IPS-NIHi7 (cell line): ENCODE measurements around the gene KNTC1.
"Not testable (repeated sequence)": the region's sequence is repeated elsewhere in the genome, so short reads cannot be mapped to it uniquely, and the experiment has no call there.

Experiments used
- DNase-seq: peaks from one replicate; pipeline ENCODE4 v3.0.0; 2012; ENCODE audit warnings: mixed read lengths; ENCODE audit errors: extremely low spot score

Gene KNTC1

DNA sequence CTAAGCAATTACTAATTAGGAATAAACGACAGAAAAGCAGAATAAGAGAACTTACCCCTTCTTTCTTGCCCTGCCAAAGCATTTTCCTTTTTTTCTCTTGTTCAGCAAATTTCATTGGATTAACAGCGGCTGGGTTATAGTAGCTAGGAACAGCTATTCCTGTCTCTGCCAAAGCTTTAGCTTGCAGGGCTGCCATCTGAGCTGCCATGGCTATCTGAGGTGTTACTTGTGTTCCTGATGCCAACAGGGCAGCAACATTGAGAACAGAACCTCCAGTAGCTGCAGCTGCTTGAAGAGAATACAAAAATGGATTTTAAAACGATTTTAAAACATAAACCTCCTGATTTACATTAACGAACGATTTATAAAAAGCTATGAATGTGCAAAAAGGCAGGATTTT, 18.9 kb upstream of the KNTC1 start:
- no peak for DNase-seq

DNA sequence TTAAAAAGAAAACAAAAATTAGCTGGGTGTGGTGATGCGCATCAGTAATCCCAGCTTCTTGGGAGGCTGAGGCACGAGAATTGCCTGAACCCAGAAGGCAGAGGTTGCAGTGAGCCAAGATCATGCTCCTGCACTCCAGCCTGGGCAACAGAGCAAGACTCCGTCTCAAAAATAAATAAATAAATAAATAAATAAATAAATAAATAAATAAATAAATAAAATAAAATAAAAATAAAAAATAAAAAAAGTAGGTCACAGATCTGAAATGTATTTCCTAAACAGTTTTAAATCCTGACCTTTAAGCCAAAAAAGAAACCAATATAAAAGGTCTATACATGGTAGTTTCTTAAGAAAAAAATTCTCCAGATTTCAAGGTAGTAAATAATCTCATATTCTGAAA, 14.0 kb upstream of the KNTC1 start:
- not testable (repeated sequence) for DNase-seq

DNA sequence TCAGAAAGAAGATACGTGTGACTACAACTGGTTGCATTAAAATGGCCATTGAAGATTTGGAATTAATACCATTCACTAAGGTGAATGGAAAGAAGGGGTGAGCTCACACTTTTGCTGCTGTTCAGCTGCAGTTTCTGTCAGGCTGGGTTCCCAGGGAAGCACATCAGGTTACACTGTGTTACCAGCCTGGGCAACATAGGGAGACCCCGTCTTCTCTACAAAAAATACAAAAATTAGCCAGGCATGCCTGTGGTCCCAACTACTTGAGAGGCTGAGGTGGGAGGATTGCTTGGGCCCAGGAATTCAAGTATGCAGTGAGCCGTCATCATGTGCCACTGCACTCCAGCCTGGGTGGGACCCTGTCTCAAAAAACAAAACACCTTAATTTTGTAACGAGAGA, 13.4 kb upstream of the KNTC1 start:
- no peak for DNase-seq

DNA sequence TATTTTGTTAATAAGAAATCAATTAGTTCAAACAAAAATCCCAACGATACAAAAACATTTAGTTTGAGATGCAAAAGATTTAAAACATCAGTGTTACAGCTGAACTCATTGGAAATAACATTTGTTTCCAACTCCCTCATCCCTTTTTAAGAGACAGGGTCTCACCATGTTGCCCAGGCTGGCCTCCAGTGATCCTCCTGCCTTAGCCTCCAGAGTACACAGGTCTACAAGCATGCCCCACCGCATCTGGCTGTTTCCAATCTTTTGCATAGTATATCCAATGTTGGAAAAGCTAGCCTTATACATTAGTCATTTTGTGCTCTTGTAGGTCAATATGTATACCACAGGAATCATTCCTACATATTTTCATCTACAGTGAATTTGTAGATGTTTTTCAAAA, 11.8 kb upstream of the KNTC1 start:
- DNase-seq: no peak

DNA sequence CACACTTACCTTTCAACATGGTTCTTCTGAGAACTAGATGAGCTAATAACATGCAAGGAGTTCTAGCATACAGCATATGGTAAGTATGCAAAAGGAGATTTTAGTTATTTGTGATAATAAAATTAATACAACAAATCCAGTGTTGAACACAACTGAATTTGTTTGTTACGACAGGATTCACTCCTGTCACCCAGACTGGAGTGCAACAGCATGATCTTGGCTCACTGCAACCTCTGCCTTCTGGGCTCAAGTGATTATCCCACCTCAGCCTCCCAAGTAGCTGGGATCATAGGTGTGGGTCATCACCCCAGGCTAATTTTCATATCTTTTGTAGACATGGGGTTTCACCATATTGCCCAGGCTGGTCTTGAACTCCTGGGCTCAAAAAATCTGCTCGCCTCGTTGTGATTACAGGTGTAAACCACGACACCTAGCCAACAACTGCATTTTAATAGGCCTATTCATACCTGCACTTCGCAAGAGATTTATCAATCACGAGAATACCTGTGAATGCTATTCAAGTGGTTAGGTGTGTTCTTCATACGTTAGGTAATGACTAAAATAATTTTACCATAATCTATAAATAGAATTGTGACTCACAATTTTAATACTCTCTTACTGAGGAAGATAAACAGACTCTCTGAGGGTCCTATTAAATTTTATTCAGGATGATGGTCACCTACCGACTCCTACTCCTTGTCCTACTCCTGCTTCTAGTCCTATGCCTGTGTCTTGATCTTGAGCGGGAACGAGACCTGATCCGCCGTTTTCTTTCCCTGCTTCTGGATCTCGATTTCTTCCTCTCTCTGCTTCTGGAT, 10.3 kb upstream of the KNTC1 start:
- DNase-seq: no peak

DNA sequence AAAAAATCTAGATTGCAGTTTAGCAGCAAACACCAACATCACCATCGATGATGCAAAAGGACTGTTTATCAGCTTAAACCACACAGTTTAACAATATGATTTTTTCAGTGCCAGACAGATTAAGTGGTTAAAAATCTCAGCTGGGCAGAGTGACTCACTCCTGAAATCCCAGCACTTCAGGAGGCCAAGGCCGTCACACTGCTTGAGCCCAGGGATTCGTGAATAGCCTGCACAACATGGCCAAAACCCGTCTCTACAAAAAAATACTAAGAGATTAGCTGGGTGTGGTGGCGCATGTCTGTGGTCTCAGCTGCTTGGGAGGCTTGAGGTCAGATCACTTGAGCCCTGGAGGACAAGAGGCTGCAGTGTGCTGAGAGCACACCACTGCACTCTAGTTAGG, 9.2 kb upstream of the KNTC1 start:
- DNase-seq: no peak

DNA sequence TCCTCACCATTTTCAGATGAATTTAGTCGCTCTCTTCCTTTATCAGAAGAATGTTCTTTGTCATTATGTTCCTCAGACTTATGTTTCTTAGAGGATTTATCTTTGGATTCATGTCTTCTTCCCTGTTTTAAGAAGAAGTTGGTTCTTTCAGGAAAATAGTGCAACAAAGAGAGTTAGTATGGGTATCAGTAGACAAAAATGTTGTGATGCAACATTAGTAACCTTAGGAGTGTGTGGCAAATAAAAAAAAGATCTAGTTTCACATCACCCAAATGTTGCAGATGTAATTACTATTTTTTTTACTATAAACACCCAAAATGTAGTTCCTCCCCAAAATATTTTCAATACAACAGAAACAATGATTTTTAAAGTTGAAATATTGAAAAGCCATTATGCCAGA, 8.1 kb upstream of the KNTC1 start:
- no peak for DNase-seq

DNA sequence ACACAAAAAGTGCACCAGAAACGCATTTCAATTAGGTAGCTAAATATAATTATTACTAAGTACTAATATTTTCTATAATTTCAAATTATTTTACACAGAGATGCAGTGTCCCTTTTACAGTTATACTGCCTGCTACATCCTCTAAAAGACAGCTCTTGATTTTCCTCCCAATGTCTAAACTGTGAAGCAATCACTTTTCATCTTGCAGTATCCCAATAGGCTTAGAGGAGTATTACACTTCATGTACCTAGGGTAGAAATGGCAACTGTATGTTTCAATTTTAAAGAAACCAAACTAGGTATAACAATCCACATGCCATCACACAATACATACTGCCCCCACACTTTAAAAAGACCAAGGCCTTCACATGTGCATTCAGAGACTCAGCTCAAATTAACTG, 7.6 kb upstream of the KNTC1 start:
- DNase-seq: no peak

DNA sequence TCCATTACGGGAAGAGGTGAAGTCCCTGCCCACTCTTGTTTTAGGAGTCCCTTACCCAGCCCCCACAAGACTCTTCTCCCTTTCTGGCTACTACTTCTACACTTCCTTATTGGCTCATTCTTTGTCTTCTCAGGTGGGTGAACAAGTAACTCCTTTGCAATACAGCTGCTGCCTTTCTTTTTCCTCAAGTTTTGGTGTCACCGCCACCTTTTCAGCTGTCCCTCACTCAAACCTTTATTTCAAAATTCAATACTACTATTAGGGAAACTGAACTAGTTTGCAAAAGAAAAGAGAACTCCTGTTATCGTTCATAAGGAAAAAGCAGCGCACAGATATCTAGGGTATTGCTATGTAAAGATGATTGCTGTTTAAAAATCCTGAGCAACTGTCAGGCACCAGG, 6.4 kb upstream of the KNTC1 start:
- no peak for DNase-seq

DNA sequence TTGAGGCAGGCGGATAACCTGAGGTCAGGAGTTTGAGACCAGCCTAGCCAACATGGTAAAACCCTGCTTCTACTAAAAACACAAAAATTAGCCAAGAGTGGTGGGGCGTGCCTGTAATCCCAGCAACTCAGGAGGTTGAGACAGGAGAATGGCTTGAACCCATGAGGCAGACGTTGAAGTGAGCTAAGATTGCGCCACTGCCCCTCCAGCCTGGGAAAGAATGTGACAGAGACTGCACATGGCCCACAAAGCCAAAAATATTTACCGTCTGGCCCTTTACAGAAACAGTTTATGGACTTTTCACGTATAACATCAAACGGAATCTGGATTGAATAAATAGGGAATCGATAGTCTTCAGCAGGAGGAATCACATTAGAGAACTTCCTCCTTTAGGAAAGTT, 3.8 kb upstream of the KNTC1 start:
- DNase-seq: no peak

DNA sequence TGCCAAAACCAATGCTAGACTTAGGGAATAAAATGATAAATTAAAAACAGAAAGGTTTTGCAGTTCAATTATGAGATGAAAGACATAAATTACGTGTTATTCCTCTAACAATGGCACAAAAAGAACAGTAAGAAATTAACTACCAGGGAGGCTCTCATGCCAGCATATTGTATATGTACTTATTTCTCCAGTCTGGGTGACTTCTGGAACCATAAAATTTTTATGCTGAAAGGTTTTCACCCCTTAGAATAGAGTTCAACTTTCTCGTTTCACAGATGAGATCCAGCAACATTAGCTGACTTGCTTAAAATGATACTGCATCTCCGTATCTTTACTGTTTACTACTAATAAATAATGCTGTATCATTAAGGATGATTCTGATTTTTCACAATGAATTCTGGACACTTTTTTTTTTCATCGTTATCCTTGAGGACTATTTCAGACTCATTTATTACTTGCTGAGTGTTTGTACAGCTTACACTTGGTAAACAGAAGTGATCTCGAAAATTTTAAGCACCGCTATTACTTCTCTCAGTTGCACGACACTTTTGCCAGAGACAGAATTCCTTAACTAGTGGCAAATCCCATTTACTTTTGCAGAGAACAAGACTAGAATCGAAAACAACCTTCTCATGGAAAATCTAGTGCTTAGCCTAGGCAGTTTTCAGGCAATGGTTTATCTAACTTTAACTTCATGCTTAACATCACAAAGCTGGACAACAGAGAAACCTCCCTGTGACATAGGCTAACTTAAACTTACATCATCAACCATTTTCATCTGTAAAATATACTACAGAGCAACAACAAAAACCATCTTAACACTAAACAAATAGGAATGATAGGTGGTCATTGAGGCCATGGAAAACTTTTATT, 3.0 kb upstream of the KNTC1 start:
- DNase-seq: no peak

DNA sequence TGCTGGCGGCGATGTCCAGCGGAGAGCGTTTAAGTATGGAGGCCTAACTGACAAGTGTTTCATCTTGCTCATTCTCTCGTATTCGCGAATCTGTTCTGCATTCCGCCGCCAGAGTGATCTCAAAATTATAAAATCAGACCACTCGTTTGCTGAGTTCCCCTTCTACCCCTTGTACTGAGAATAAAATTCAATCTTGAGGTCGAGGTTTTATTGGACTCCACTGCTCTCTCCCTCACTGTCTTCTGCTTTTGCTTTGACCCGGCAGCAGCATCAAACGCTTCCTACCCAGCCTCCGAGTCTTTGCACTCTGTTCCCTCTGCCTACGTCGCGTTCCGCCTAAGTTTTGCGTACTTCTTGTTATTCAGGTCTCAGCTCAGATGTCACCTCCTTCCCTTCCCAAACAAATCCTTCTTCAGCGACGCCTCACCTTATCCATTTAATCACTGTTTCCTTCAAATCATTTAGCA, 462 bp downstream of the KNTC1 start:
- DNase-seq: peak; percentile 38

DNA sequence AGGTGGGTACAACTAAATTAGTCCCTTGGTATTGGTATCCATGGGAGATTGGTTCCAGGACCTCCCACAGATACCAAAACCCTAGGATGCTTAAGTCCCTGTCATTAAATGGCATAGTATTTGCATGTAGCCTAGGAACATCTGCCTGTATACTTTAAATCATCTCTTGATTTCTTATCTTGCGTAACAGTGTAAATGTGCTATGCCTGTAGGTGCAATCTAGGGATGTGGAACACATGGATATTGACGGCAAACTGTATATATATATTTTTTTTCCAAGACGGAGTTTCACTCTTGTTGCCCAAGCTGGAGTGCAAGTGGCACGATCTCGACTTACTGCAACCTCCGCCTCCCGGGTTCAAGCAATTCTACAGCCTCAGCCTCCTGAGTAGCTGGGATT, 1.5 kb downstream of the KNTC1 start:
- no peak for DNase-seq

DNA sequence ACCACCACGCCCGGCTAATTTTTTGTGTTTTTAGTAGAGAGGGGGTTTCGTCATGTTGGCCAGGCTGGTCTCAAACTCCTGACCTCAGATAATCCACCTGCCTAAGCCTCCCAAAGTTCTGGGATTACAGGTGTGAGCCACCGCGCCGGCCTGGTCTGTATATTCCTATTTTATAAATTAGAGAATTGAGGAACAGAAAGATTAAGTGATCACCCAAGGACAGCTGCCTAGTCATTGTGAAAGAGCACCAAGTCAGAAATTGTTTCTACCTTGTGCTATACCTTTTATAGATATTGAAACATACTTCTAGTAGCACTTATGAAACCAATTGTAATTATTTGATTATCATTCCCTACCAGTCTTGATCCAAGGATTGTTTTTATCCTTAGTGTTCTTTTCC, 1.9 kb downstream of the KNTC1 start:
- no peak for DNase-seq

DNA sequence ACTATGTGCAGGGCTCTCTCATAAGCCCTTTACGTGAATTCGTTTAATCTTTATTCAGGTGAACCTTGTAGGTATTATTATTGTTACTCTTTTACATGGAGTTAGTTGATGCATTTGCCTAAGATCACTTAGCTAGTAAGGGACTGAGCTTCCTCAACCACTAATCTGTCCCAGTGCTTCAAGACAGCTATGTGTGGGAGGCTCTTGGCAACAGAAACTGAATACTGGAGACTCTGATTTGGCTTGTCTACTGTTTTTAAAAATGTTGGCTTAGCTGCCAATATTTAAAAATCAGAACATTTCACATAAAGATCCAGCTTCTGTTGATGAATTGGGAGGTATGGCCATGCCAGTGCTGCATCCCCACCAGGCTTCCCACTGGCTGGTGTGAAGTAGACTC, 6.8 kb downstream of the KNTC1 start:
- no peak for DNase-seq

DNA sequence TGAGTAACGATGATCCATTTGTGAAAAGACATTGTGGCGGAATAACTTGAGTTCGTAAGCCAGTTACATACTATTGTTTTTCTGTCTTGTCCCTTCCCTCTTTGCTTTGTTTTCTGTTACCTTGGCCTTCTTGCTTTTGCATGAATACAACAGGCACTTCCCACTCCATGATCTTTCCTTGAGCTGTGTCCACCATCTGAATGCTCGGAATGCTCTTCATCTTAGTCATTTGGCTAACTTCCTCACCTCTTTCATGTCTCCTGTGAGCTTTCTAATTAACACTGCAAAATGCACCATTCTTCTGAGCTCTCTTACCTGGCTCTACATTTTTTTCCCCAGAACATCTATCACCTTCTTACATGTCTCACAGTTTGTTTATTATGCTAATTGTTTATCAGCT, 10.0 kb downstream of the KNTC1 start:
- DNase-seq: no peak

DNA sequence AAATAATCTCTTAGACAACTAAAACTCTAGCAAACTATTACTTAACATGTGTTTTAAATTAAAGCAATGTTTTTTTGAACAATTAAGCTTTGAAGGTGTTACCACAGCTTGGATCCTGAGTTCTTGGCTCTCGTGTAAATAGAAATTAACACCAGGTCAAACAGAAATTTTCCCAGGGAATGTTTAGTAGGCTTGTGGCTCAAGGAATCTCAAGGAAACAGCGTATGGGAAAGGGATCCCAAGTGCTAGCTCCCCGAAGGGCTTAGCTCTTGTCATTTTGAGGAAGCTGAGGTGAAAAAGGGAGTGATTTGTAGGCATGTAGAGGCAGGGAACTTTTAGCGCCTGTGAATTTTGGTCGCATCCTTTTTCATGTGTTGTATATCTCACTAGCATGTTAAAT, 11.4 kb downstream of the KNTC1 start:
- DNase-seq: no peak

DNA sequence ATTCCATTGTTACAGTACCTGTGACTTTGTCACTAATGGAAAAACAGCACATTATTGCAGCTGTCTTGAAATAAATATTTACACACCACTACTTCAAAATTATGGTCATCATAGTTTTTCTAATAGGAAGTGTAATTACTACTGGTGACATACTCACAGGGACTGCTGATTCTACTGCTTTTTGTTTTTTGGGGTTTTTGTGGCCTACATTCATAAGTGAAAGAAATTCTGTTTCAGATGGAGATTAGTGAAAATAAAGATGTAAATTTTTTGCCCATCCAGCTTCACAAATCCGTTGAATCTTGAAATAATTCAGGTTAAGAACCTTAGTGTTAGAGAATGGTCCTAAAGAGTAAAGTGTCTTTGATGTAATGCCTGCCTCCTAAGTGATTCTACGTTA, 17.5 kb downstream of the KNTC1 start:
- DNase-seq: no peak

DNA sequence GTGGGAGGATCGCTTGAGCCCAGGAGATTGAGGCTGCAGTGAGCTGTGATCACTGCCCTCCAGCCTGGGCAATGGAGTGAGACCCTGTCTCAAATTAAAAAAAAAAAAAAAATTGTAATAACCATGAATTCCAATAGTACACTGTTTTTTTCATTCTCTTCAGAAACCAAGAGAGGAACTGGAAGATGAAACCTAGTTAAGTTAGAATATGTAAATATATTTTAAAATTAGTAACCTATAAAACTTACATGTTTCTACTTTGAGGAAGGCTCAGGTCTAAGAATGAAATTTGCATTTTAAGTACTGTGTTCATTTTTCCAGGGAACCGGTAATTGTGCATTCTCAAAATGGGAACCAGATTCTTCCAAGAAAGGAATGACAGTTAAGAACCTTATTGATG, 18.8 kb downstream of the KNTC1 start:
- DNase-seq: no peak

DNA sequence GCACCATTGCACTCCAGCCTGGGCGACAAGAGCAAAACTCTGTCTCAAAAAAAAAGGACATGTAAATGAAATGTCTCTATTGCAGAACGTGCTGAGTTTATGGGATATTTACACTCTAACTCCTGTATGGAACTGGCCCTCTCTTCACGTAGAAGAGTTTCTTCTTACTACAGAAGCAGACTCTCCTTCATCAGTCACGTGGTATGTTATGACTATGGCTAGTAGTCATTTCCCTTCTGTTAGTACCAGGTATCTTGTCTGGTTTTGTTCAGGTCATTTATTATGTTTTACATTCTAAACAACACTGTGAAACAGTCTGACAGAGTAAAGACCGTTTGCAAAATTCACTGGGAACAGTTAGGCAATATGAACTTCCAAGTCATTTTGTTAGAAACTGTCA, 20.3 kb downstream of the KNTC1 start:
- no peak for DNase-seq

DNA sequence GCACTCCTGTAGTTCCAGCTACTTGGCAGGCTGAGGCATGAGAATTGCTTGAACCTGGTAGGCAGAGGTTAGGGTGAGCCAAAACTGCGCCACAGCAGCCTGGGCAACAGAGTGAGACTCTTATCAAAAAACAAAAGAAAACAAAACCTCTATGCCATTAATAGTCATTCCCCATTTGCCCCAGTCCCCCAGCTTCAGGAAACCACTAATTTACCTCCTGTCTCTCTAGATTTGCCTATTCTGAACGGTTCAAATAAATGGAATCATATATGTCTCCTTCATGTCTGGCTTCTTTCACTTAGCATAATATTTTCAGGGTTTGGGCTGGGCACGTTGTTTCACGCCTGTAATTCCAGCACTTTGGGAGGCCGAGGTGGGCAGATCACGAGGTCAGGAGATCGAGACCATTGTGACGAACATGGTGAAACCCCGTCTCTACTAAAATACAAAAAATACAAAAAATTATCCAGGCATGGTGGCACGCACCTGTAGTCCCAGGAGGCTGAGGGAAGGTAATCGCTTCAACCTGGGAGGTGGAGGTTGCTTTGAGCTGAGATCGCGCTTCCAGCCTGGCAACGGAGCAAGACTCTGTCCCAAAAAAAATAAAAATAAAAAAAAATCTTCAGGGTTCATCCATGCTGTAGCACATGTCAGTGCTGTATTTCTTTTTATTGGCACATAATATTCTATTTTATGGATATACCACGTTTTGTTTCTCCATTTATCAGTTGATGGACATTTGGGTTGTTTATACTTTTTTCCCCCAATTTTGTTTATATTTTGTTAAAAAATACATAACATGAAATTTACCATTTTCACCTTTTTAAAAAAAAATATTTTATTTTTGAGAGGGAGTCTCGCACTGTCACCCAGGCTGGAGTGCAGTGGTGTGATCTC, 31.9 kb downstream of the KNTC1 start:
- no peak for DNase-seq

DNA sequence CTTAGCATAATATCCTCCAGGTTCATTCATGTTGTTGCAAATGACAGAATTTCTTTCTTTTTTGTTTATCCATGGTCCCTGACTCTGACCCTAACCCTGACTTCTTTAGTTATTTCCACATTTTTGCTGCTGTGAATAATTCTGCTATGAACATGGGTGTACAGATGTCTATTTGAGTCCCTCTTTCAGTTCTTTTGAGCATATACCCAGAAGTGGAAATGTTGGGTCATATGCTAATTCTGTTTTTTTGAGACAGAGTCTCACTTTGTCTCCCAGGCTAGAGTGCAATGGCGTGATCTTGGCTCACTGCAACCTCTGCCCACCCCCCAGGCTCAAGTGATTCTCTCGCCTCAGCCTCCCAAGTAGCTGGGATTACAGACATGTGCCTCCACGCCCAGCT, 33.1 kb downstream of the KNTC1 start:
- DNase-seq: no peak
